Vagina (tissue), 2 donors: ENCODE data around the gene OSBP2. TPM values are rescaled to one million over a fixed set of nuclear protein-coding genes. Genes with fewer than 3 reads are reported as not detected.
"Not testable (repeated sequence)": the region's sequence is repeated elsewhere in the genome, so short reads cannot be mapped to it uniquely, and the experiment has no call there.

Experiments used
- DNase-seq, 2 donors: peaks; one replicate each; pipeline ENCODE4 v3.0.0-alpha.2; 2017; ENCODE audit errors: extremely low spot score in 2 of 2
- H3K27ac ChIP-seq: fragments of 200-600 bp; sonication (generic); one replicate; pipeline ENCODE4 v1.5.1; 2019
- H3K27me3 ChIP-seq: fragments of 200-600 bp; sonication (generic); one replicate; pipeline ENCODE4 v1.5.1; 2019
- H3K36me3 ChIP-seq, 2 donors: fragments of 200-600 bp; sonication (generic); one replicate each; pipeline ENCODE4 v1.5.1; 2017 to 2019
- H3K4me1 ChIP-seq: fragments of 200-600 bp; sonication (generic); one replicate; pipeline ENCODE4 v1.5.1; 2019
- H3K4me3 ChIP-seq, 2 donors: fragments of 200-600 bp; sonication (generic); 1 replicate in 1 of 2; 2 replicates in 1 of 2; pipeline ENCODE4 v1.5.1; 2016 to 2019
- H3K9me3 ChIP-seq: fragments of 200-600 bp; sonication (generic); one replicate; pipeline ENCODE4 v1.5.1; 2019
- CTCF ChIP-seq, 3 experiments: fragments of 450-650 bp in 2 of 3; fragments of 200-600 bp in 1 of 3; sonication (generic) in 1 of 3; IDR thresholded peaks; one replicate each; pipeline ENCODE4 v1.5.1; 2017 to 2019; ENCODE audit warnings: antibody characterized with exemption in 3 of 3, mild to moderate bottlenecking in 2 of 3, moderate library complexity in 2 of 3
- POLR2A ChIP-seq, 2 donors: fragments of 450-650 bp; IDR thresholded peaks; one replicate each; pipeline ENCODE4 v1.6.1; 2017; ENCODE audit warnings: antibody characterized with exemption in 2 of 2, mild to moderate bottlenecking in 2 of 2, moderate library complexity in 2 of 2
- POLR2AphosphoS5 ChIP-seq, 2 donors: sonication (generic); formaldehyde crosslinking; IDR thresholded peaks; one replicate each; pipeline ENCODE4 v1.9.0; 2017; ENCODE audit warnings: antibody characterized with exemption in 2 of 2, mild to moderate bottlenecking in 2 of 2, low read depth in 1 of 2; ENCODE audit not compliant: insufficient read depth in 1 of 2
- intact Hi-C: fragments of 100-400 bp; cut with DNase I; formaldehyde crosslinking; loops from one replicate; pipeline ENCODE4 v1.15.1; 2023
- total RNA-seq: library from RNA; depleted of rRNA; stranded (reverse); fragments of >200 nt; gene quantifications from one replicate; pipeline ENCODE4 v1.2.3, GENCODE V29; 2016

OSBP2 gene
- total RNA-seq, 1 donor from 2014 or later: 3.7 TPM

- TF ChIP-seq CTCF (IDR thresholded peaks at IDR 0.05) (no peak), POLR2A (IDR thresholded peaks at IDR 0.05) (no peak), POLR2AphosphoS5 (IDR thresholded peaks at IDR 0.05; ENCODE audit: insufficient read depth in 1 of 2, low read depth in 1 of 2) (no peak)
- DNase-seq: no peak
- Histone ChIP-seq H3K36me3 (no peaks in the 10 kb centered on the region), H3K9me3 (no peaks in the 10 kb centered on the region), H3K4me3 (no peak overlapping the region), H3K27ac (no peak overlapping the region), H3K27me3 (no peaks in the 10 kb centered on the region), H3K4me1 (no peaks in the 10 kb centered on the region)
- intact Hi-C loops: no loop called here
Measured at GRCh38 chr22:30732426-30732825, 37.8 kb downstream of the OSBP2 start.

GRCh38 chr22:30733181-30733631 is 38.5 kb downstream of the OSBP2 start:
- H3K27ac ChIP-seq: no peak overlapping the region

GRCh38 chr22:30740007-30740406 is 45.3 kb downstream of the OSBP2 start:
- intact Hi-C loops, H3K4me1 ChIP-seq, H3K27ac ChIP-seq, H3K36me3 ChIP-seq, DNase-seq, H3K4me3 ChIP-seq, H3K9me3 ChIP-seq, H3K27me3 ChIP-seq: not testable (repeated sequence)

More at GRCh38 chr22:30733181-30733631, 38.5 kb downstream of the OSBP2 start:
- no peak for DNase-seq
- Histone ChIP-seq H3K4me1 (no peaks in the 10 kb centered on the region), H3K27me3 (no peaks in the 10 kb centered on the region), H3K36me3 (no peaks in the 10 kb centered on the region), H3K9me3 (no peaks in the 10 kb centered on the region), H3K4me3 (no peak overlapping the region)
- no peak for TF ChIP-seq POLR2A (IDR thresholded peaks at IDR 0.05)
- no peak for TF ChIP-seq POLR2AphosphoS5 (IDR thresholded peaks at IDR 0.05; ENCODE audit: insufficient read depth in 1 of 2, low read depth in 1 of 2)
- TF ChIP-seq CTCF (IDR thresholded peaks at IDR 0.05): no peak
- intact Hi-C loops: no loop called here

- DNase-seq, H3K4me1 ChIP-seq, H3K36me3 ChIP-seq, H3K27me3 ChIP-seq, H3K9me3 ChIP-seq, H3K4me3 ChIP-seq, H3K27ac ChIP-seq, intact Hi-C loops: not testable (repeated sequence)
Measured at GRCh38 chr22:30740511-30740910, 45.8 kb downstream of the OSBP2 start.

- Histone ChIP-seq H3K27me3 (no peaks in the 10 kb centered on the region), H3K4me1 (no peaks in the 10 kb centered on the region), H3K27ac (no peak overlapping the region), H3K4me3 (no peak overlapping the region), H3K36me3 (no peaks in the 10 kb centered on the region), H3K9me3 (no peaks in the 10 kb centered on the region)
- TF ChIP-seq POLR2AphosphoS5 (IDR thresholded peaks at IDR 0.05; ENCODE audit: insufficient read depth in 1 of 2, low read depth in 1 of 2): no peak
- no peak for TF ChIP-seq CTCF (IDR thresholded peaks at IDR 0.05)
- TF ChIP-seq POLR2A (IDR thresholded peaks at IDR 0.05): no peak
- intact Hi-C loops: no loop called here
- no peak for DNase-seq
Measured at GRCh38 chr22:30742291-30743256, 47.9 kb downstream of the OSBP2 start.
